ENCODE results near the gene LRRC1. TPM values are rescaled to one million over a fixed set of nuclear protein-coding genes. Genes with fewer than 3 reads are reported as not detected.

LRRC1 gene
- total RNA-seq, 4 donors from 2014 or later: 71.0 to 151 (median 91.6) TPM

- WGBS, 2 donors (ENCODE audit: low coverage in 1 of 2): 43 to 52% methylated on average over 4 to 6 of the region's 6 CpGs
- Histone ChIP-seq H3K36me3 (no peaks in the 10 kb centered on the region), H3K9me3 (no peaks in the 10 kb centered on the region), H3K27me3 (no peaks in the 10 kb centered on the region), H3K4me1 (peaks cover 0 to 2% (median 0%) of the 10 kb centered on the region in 4 donors), H3K4me3 (no peak overlapping the region), H3K27ac (no peak overlapping the region)
- no peak for DNase-seq
- intact Hi-C loops (cut with DNase I; ENCODE audit: low total_unique reads): loop anchor here (1.0 kb wide), 1 partner anchor 16 kb away; no protein-coding TSS in a partner anchor
- in situ Hi-C loops (cut with MboI; ENCODE audit: low pct_ligation_motif_present in 1 of 4, low pct_unique_long_range_greater_than_20kb in 1 of 4, low sequenced_read_pairs in 3 of 4): no loop called here
- TF ChIP-seq CTCF (IDR thresholded peaks at IDR 0.05): no peak
- no peak for TF ChIP-seq EP300 (IDR thresholded peaks at IDR 0.05; ENCODE audit: low read depth)
- TF ChIP-seq POLR2AphosphoS5 (IDR thresholded peaks at IDR 0.05): no peak
- no peak for TF ChIP-seq POLR2A (IDR thresholded peaks at IDR 0.05)
Observed at GRCh38 chr6:53869964-53870363, 75.2 kb downstream of the LRRC1 start.

GRCh38 chr6:53873922-53874321 is 79.1 kb downstream of the LRRC1 start:
- intact Hi-C loops (cut with DNase I; ENCODE audit: low total_unique reads): no loop called here
- WGBS, 2 donors (ENCODE audit: low coverage in 1 of 2): 89 to 94% methylated on average over 2 to 4 of the region's 4 CpGs
- Histone ChIP-seq H3K4me3 (no peak overlapping the region), H3K27me3 (no peaks in the 10 kb centered on the region), H3K27ac (no peak overlapping the region), H3K36me3 (no peaks in the 10 kb centered on the region), H3K9me3 (no peaks in the 10 kb centered on the region), H3K4me1 (peaks cover 0 to 2% (median 0%) of the 10 kb centered on the region in 4 donors)
- no peak for DNase-seq
- no peak for TF ChIP-seq POLR2AphosphoS5 (IDR thresholded peaks at IDR 0.05)
- no peak for TF ChIP-seq POLR2A (IDR thresholded peaks at IDR 0.05)
- no peak for TF ChIP-seq EP300 (IDR thresholded peaks at IDR 0.05; ENCODE audit: low read depth)
- no peak for TF ChIP-seq CTCF (IDR thresholded peaks at IDR 0.05)
- in situ Hi-C loops (cut with MboI; ENCODE audit: low pct_ligation_motif_present in 1 of 4, low pct_unique_long_range_greater_than_20kb in 1 of 4, low sequenced_read_pairs in 3 of 4): no loop called here

GRCh38 chr6:53874964-53875363 is 80.2 kb downstream of the LRRC1 start:
- no peaks in the 10 kb centered on the region for H3K27me3 ChIP-seq
- intact Hi-C loops (cut with DNase I; ENCODE audit: low total_unique reads): no loop called here
- no peaks in the 10 kb centered on the region for H3K36me3 ChIP-seq
- TF ChIP-seq CTCF (IDR thresholded peaks at IDR 0.05): no peak
- no peak for TF ChIP-seq EP300 (IDR thresholded peaks at IDR 0.05; ENCODE audit: low read depth)
- no peak for TF ChIP-seq POLR2AphosphoS5 (IDR thresholded peaks at IDR 0.05)
- no peak for TF ChIP-seq POLR2A (IDR thresholded peaks at IDR 0.05)
- no peak overlapping the region for H3K27ac ChIP-seq
- no peak for DNase-seq
- in situ Hi-C loops (cut with MboI; ENCODE audit: low pct_ligation_motif_present in 1 of 4, low pct_unique_long_range_greater_than_20kb in 1 of 4, low sequenced_read_pairs in 3 of 4): no loop called here
- 97 to 100% methylated on average over 2 of the region's 2 CpGs for WGBS, 2 donors (ENCODE audit: low coverage in 1 of 2)
- no peaks in the 10 kb centered on the region for H3K9me3 ChIP-seq
- H3K4me3 ChIP-seq: no peak overlapping the region
- no peaks in the 10 kb centered on the region for H3K4me1 ChIP-seq

GRCh38 chr6:53877151-53877550 is 82.3 kb downstream of the LRRC1 start:
- Histone ChIP-seq H3K4me3 (no peak overlapping the region), H3K27ac (no peak overlapping the region), H3K36me3 (peaks cover 0 to 4% (median 0%) of the 10 kb centered on the region in 4 donors), H3K4me1 (no peaks in the 10 kb centered on the region), H3K27me3 (no peaks in the 10 kb centered on the region), H3K9me3 (no peaks in the 10 kb centered on the region)
- WGBS, 2 donors (ENCODE audit: low coverage in 1 of 2): 84 to 100% methylated on average over 1 to 2 of the region's 2 CpGs
- DNase-seq: no peak
- TF ChIP-seq EP300 (IDR thresholded peaks at IDR 0.05; ENCODE audit: low read depth) (no peak), CTCF (IDR thresholded peaks at IDR 0.05) (no peak), POLR2AphosphoS5 (IDR thresholded peaks at IDR 0.05) (no peak), POLR2A (IDR thresholded peaks at IDR 0.05) (no peak)
- in situ Hi-C loops (cut with MboI; ENCODE audit: low pct_ligation_motif_present in 1 of 4, low pct_unique_long_range_greater_than_20kb in 1 of 4, low sequenced_read_pairs in 3 of 4): no loop called here
- intact Hi-C loops (cut with DNase I; ENCODE audit: low total_unique reads): no loop called here
